GM20431 (cell line): ENCODE data around the gene FAM174C.
"Not testable (repeated sequence)": the region's sequence is repeated elsewhere in the genome, so short reads cannot be mapped to it uniquely, and the experiment has no call there.

Experiments used
- in situ Hi-C: fragments of 300-500 bp; cut with MseI, MboI; formaldehyde crosslinking; loops from one replicate; pipeline ENCODE4 v1.15.0; 2020; ENCODE audit warnings: low sequenced_read_pairs; ENCODE audit not compliant: unreplicated experiment

The FAM174C gene

DNA sequence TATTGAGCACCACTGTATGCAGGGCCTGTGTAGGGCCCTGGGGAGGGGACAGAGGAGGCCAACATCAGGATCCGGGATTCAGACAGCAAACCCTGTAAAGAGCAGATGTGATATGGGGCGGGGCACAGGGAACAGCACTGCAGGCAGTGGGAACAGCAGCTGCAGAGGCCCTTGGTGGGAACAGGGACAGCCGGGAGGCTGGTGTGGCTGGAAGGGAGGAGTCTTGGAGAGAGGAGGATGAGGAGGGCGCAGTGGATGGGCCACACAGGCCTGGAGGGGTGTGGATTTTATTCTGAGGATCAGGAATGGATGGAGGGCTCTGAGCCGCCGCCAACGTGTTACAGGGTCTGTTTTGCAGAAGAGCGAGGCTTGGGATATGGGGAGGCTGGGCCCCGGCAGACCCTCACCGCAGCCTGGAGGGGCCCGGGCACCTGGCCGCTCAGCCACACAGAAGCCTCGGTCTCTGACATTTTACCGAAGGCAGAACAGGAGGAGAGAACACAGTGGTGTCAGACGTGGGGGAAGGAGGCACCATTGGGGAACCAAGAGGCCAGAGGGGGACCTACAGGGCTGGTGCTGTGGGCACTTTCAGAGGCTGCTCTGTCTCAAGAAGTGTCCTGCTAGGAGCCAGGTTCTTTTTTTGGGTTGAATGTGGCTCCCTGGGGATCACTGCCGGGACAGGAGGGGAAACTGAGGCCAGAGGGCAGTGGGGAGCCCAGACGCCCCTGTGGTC lies 17.3 kb downstream of the FAM174C start:
- in situ Hi-C loops = loop anchor here (25.0 kb wide), 1 partner anchor 95 kb away; the partner anchor contains the start of gene NDUFS7

DNA sequence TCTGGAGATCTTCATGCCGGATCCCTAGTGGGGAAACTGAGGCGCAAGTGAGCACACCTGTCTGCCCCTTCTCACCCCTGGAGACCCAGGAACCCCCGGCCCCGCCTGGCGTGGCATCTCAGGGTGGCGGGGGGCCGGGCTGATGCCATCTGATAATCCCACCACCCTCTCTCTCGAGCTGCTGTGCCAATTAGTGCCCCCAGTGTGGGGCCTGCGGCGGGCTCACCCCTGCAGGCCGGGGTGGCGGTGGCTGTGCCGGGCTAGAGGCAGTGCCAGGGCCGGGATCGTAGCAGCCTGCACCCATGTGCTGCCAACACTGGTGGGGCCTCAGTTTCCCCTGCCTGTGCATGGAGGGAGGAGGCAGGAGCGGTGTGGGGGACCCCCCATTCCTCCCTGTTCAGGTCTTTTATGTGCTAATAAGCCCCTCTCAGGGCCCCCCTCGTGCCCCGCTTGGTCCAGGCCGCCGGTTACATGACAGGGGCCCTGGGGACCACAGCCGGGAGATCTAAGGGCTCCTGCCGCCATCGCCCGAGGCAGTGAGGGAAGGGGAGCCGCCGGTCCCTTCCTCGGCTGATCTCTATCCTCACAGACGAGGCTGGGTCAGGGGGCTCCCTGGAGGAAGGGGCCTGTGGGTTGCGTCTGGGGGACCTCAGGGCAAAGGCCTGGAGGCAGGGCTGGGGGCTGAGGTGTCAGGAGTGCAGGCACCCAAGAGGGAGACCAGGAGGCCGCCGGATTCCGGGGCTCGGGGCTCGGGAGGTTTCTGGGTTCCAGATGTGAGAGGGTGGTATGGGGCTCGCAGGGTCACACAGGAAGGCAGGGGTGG lies 18.7 kb downstream of the FAM174C start:
- in situ Hi-C loops = loop anchor here (25.0 kb wide), 1 partner anchor 93 kb away; the partner anchor contains the start of gene NDUFS7

DNA sequence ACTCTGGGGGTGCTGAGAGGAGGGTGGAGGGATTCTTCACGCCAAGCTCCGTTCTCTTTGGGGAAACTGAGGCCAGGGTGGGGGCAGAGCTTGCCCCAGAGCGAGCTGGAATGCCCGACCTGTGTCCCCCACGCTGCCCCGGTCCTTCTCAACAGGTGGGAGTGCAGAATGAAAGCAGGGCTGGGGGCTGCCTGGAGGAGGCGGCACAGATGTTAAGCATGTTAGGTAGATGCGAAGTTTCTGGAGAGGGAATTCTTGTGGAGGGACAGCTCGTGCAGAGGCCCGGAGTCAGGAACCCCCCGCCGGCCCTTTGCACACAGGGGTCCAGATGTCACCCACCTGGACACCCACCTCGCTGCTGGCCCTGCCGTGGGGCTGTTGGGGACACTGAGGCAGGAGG lies 19.4 kb downstream of the FAM174C start:
- in situ Hi-C loops = loop anchor here (25.0 kb wide), 1 partner anchor 93 kb away; the partner anchor contains the start of gene NDUFS7

DNA sequence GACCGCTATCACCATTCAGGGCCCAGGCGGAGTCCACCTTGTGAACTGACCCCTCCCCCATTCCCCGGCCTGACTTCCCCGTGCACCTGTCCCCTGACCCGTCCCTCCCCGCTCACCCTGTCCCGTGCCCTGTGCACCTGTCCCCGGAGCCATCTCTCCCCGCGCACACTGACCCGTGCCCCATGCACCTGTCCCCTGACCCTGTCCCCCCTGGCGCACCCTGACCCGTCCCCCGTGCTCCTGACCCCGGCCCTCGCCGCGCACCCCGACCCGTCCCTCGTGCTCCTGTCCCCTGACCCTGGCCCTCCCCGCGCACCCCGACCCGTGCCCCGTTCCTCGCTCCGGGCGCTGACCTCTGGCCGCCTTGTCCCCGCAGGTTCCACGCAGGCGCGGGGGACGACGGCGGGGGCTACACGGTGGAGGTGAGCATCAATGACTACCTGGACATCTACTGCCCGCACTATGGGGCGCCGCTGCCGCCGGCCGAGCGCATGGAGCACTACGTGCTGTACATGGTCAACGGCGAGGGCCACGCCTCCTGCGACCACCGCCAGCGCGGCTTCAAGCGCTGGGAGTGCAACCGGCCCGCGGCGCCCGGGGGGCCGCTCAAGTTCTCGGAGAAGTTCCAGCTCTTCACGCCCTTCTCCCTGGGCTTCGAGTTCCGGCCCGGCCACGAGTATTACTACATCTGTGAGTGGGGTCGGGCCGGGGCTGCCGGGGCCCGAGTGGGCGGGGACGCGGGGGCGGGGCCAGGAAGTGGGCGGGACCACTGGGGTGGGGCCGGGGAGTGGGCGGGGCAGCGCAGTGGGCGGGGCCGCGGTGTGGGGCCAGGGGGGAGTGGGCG lies 20.1 kb downstream of the FAM174C start:
- in situ Hi-C loops = loop anchor here (25.0 kb wide), 1 partner anchor 92 kb away; the partner anchor contains the start of gene NDUFS7

DNA sequence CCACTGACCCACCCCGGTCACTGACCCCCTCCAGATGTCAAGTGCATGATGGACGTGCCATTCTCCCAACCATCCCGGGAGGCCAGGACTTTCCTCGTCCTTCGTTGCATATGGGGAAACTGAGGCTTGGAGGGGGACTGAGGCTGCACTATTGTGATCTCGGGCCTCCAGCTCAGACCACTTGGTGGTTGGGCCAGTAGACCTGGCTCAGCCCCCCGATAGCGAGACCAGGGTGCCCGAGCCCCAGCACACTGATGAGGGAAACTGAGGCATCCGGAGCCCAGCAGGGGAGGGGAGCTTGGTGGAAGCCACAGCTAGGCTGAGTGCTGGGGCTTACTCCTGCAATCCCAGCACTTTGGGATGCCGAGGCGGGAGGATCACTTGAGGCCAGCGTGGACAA lies 20.7 kb downstream of the FAM174C start:
- in situ Hi-C loops = loop anchor here (25.0 kb wide), 1 partner anchor 91 kb away; the partner anchor contains the start of gene NDUFS7

DNA sequence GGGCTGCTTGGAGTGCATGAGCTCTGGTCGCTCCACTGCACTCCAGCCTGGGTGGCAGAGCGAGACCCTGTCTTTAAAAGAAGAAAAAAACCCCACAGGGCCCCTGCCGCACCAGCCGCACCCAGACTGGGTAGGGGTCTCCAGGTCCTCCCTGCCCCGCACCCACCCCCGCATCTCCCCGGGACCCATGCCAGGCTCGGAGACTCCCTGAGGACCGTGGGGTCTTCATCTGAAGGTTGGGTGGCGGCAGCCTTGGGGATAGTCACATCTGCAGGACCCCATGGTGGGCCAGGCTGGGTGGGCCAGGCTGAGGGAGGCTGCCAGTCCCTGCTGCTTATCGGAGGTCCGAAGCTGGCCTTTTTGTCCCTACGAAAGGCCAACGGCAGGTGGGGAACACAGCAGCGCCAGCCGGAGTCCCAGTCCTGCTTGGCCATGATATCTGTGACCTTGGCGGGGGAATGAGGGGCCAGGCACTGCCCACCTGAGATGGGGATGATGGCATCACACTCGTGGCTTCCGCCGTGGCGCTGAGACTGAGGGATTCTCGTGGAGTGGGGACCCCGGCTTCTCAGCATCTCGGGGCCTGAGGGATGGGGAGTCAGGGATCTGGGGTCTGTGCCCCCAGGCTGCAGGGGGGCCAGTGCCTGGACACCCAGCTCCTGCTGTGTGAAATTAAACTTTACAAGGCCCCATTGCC lies 21.4 kb downstream of the FAM174C start:
- in situ Hi-C loops = loop anchor here (25.0 kb wide), 1 partner anchor 91 kb away; the partner anchor contains the start of gene NDUFS7

DNA sequence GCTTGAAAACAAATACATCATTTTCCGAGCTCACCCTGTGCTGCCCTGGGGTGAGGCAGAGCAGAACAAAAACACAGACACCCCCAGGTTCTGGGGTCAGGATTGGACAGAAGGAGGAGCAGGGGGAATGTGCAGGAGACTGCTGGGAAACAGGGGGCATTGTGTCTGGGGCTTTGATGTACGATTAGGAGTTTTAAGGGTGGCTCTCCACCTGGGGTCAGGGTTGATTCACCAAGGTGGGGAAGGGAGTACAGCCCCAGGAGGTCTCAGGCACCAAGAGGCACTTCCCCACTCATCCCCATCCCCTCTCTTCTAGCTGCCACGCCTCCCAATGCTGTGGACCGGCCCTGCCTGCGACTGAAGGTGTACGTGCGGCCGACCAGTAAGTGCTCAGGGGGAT lies 22.9 kb downstream of the FAM174C start:
- in situ Hi-C loops = loop anchor here (25.0 kb wide), 1 partner anchor 89 kb away; the partner anchor contains the start of gene NDUFS7

DNA sequence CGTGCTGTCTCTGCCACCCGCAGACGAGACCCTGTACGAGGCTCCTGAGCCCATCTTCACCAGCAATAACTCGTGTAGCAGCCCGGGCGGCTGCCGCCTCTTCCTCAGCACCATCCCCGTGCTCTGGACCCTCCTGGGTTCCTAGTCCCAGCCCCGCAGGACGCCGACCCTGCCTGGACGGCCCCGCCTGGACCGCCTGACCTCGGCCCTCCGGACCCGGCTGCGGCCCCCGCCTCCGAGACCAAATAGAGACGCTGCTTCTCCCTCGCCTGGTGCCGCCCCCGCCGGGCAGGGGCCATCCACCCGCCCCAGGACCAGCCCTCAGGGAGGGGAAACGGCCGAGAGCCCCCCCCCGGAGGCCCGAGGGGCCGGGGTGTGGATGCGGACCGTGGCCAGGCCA lies 24.5 kb downstream of the FAM174C start:
- in situ Hi-C loops = loop anchor here (25.0 kb wide), 1 partner anchor 88 kb away; the partner anchor contains the start of gene NDUFS7

DNA sequence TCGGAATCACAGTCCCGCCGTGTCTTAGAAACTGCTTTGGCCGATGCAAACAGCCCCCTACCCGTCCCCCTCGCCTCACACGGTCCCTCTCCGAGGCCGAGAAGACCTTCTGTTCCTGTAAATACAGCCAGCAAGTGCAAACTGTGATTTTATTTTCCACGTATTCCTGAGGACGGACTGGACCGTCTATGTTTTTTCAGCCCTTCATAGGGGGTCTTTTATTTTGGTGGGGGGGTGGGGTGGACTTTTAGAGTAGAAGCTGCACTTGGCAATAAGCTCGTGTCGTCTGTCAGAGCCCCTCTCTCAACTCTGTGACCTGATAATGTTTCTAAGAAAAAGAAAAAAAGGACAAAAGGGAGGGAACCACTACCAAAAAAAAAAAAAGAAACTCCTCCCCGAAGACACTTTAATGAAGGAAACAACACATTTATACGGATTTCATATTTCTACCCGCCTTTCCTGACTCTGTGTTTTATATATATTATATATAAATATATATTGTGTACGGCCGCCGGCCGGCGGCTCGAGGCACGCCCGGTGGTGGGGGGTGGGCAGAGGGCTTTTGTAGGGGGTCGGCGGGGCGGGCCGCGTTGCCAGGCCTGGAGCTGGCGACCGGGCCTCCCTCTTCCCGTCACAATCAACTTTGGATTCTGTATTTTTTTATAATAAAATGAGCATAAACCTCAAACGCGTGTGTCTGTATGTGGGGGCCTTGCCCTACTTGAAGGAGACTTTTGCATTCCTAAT lies 25.6 kb downstream of the FAM174C start:
- in situ Hi-C loops = no loop called here

DNA sequence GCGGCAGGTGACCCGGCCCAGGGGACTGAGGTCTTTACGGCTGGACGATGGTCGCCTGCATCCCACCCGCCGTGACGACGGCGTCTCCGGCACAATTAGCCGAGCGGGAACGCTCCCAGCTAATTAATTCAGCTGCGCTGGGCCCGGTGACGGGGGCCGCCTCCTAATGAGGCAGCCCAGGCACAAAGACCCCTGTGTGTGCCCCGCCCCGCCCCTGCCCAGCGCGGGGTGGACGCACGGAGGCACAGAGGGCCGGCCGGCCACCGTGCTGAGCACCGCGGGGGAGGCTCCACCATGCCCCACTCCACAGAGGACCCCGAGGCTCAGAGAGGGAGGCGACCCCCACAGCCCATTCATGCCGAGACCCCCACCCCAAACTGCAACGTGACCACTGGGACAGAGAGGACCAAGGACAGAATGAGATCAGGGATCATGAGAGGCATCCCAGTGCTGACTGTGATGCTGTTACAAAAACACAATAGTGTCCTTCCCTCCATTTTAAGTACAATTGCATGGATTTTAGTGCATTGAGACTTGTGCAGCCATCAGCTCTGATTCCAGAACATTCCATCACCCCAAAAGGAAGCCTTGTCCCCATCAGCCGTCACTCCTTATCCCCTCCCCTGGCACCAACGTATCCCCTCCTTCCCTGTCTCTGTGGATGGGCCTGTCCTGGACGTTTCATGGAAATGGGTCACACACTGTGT lies 27.4 kb downstream of the FAM174C start:
- in situ Hi-C loops = no loop called here

DNA sequence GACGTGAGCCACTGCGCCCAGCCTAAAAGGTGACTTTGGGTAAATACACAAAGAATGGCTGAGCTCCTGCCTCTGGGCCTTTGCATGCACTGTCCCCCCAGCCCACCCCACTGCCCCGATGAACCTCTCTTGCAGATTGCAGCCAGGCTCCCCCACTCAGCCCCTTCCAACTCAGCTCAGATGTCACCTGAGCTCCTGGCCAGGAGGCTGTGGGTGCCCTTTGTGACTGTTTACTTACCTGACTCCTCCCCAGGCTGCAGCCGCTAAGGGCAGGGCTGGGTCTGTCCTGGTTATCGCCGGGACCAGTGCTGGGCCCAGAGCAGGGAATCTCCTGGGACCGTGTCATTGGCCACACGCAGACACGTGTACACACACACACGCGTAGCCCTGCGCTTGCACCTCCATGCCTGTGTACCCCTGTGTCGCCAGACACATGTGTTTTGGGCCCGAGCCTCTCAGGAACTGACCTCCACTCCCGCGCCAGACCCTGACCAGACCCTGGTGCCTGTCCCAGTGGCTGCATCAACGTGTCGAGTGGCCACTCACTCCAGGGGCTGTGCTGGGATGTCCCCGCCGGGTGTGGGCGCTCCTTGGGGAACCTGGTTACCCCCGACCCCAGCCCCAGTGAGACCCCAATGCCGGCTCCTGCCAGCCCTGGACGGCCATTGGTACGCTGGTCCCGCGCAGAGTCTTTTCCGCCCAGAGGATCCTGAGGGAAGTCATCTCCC lies 29.0 kb downstream of the FAM174C start:
- in situ Hi-C loops = no loop called here

DNA sequence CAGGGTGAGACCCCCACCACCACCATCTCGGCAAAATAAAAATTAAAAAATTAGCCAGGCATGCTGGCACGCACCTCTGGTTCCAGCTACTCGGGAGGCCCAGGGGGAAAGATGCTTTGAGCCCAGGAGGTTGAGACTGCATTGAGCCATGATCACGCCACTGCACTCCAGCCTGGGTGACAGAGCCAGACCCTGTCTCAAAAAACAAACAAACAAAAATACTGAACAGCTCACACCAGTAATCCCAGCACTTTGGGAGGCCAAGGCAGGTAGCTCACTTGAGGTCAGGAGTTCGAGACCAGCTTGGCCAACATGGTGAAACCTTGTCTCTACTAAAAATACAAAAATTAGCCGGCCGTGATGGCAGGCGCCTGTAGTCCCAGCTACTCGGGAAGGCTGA lies 30.0 kb downstream of the FAM174C start:
- in situ Hi-C loops = not testable (repeated sequence)

DNA sequence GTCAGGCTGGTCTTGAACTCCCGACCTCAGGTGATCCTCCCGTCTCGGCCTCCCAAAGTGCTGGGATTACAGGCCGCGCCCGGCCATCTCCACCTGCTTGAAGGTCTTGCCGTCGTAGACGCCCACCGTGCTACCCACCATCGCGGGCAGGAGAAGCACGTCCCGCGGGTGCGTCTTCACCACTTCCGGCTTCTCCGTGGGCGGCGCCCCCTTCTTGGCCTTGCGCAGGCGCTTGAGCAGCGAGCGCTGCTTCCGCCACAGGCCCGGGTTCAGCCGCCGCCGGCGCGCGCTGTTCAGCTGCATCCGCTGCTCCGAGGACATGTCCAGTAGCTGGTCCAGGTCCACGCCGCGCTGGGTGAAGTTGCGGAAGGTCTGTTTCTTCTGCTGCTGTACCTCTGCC lies 32.0 kb downstream of the FAM174C start:
- in situ Hi-C loops = no loop called here

DNA sequence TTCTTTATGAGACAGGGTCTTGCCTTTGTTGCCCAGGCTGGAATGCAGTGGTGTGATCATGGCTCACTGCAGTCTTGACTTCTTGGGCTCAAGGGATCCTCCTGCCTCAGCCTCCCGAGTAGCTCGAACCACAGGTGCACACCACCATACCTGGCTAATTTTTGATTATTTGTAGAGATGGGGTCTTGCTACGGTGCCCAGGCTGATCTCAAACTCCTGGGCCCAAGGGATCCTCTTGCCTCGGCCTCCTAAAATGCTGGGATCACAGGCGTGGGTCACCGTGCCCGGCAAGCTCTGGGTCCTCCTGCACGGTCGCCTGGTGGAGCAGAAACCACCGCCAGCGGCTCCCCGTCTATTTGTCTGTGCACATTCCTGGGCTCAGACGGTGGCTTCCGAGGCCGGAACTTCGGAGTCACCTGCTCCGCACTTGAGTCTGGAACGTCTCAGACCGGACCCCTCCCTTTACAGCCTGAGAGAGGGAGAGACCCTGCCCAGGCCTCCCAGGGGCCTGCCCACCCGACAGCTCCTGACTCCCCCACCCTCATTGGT lies 32.5 kb downstream of the FAM174C start:
- in situ Hi-C loops = no loop called here

DNA sequence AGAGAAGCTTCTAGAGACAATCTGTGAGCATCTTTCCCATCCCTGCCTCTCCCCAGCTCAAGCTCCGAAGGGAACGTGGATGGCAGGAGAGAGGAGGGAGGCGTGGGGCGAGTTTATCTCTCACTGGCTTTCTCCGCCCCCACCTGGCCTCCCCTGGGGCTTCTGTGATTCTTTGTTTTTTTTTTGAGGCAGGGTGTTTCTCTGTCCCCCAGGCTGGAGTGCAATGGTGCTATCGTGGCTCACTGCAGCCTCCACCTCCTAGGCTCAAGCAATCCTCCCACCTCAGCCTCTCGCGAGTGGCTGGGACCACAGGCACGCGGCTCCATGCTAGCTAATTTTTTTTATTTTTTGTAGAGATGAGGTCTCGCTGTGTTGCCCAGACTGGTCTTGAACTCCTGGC lies 33.4 kb downstream of the FAM174C start:
- in situ Hi-C loops = no loop called here

DNA sequence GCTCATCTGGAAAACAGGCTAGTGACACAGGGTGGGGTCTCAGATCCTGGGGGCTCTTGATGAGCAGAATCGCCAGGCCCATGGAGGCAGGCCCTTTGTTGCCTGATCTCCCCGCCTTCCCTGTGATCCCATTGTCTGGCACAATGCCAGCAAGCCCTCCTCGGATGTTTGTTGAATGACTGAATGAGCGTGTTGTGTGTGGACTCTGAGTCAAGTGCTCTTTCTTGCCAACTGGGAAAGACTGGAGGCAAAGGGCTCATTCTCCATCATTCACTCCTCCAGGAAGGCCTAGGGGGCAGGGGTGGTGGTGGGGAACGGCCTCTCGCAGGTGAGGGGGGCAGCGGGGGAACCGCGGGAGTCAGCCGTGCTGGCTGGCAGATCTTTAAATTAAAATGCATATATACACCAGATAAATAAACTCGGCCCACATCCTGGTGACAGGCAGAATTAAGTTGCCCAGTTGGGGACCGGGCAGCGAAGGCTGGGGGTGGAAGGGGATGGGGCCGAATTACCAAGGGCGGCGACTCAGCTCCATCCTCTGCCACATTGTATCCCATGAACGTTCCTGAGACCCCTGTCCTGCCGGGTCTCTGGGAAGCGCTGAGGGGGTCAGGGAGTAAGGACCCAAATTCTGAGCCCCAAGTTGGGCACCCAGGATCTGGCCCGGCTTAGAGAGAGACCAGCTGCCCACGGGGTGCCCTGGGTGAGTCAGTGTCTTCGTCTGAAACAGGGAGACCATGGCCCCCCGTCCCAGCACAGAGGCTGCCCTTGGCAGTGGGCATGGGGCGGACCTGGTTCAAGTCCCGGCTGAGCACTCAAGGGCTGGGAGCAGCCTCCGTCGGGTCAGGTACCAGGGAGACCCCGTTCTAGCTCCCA lies 34.9 kb downstream of the FAM174C start:
- in situ Hi-C loops = no loop called here
